ENCODE results near the gene GPC6.

DNA sequence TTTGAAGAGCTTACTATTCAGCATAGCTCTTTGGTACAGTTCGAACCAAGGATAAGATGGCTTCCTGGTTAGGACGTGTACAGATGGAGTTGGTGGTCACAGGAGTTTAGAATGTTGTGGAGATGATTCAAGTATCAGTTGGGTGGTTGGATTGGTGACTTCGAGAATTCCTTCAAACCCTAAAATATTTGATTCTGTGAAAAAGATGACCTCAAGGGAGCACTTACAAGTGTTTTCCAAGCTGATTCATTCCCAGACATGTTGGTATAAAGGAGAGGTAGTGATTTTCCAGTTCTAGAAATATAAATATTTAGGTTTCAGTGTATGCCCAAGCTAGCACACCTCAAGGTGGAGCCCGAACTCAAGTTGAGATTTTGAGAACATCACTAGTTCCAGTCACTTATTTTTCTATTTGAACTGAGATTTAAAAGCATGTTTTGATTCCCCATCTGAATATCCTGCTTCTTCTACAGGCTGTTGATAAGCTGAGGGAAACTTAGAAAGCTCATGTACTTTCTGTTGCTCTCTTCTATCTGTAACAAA is 946.8 kb downstream of the GPC6 start:
- no peak for TF ChIP-seq CTCF (IDR thresholded peaks at IDR 0.05)
- no peak for TF ChIP-seq POLR2A (IDR thresholded peaks at IDR 0.05)
